HFFc6 (cell line): ENCODE results near the gene COX8A. TPM values are rescaled to one million over a fixed set of nuclear protein-coding genes. Genes with fewer than 3 reads are reported as not detected.

Experiments
- DNase-seq: peaks from one replicate; pipeline ENCODE4 v3.0.0-alpha.2; 2018
- H3K27ac Mint-ChIP-seq: 2 replicates; pipeline ENCODE4 v1.8.0; 2020; ENCODE audit warnings: mild to moderate bottlenecking, mixed read lengths
- H3K27me3 Mint-ChIP-seq: 2 replicates; pipeline ENCODE4 v1.8.0; 2021; ENCODE audit warnings: mild to moderate bottlenecking, moderate library complexity, mixed read lengths; ENCODE audit not compliant: insufficient read depth
- H3K36me3 Mint-ChIP-seq: 2 replicates; pipeline ENCODE4 v1.8.0; 2021; ENCODE audit warnings: low read depth, mixed read lengths
- H3K4me1 Mint-ChIP-seq: 2 replicates; pipeline ENCODE4 v1.8.0; 2020; ENCODE audit warnings: low read depth, mixed read lengths
- H3K4me3 Mint-ChIP-seq: 2 replicates; pipeline ENCODE4 v1.8.0; 2020; ENCODE audit warnings: mild to moderate bottlenecking, moderate library complexity, mixed read lengths
- H3K9me3 Mint-ChIP-seq: 2 replicates; pipeline ENCODE4 v1.8.0; 2020; ENCODE audit warnings: mild to moderate bottlenecking, mixed read lengths
- CTCF ChIP-seq: fragments of 200-600 bp; sonication (generic); IDR thresholded peaks from 2 replicates; pipeline ENCODE4 v1.5.0; 2021; ENCODE audit warnings: antibody characterized with exemption, mild to moderate bottlenecking
- total RNA-seq, 6 experiments: library from RNA; stranded (reverse); fragmentation: NEBNext Ultra II Directional; extraction: Animal tissue kit (Norgen Biotek cat#: 25700); gene quantifications; 2 replicates in 1 of 6; 3 replicates in 5 of 6; pipeline ENCODE4 v1.2.3, GENCODE V29; 2021

COX8A gene
- total RNA-seq, 6 experiments from 2014 or later = 422 to 571 (median 505) TPM

GRCh38 chr11:63942803-63943202 is 31.6 kb upstream of the COX8A start:
- peaks cover 9% of the 10 kb centered on the region; the same call in 1 of the 2 replicates for H3K36me3 Mint-ChIP-seq
- TF ChIP-seq CTCF = no peak

GRCh38 chr11:63944987-63945386 is 29.4 kb upstream of the COX8A start:
- peaks cover 9% of the 10 kb centered on the region; the same call in 1 of the 2 replicates for H3K36me3 Mint-ChIP-seq
- no peak for TF ChIP-seq CTCF
- DNase-seq = no peak
- peak overlapping the region; percentile 58; the same call in 1 of the 2 replicates for H3K27ac Mint-ChIP-seq
- no peaks in the 10 kb centered on the region for H3K9me3 Mint-ChIP-seq
- peaks cover 40% of the 10 kb centered on the region for H3K4me1 Mint-ChIP-seq
- no peak overlapping the region; the same call in 1 of the 2 replicates for H3K4me3 Mint-ChIP-seq
- H3K27me3 Mint-ChIP-seq = peaks cover 2% of the 10 kb centered on the region; the same call in 1 of the 2 replicates

More at GRCh38 chr11:63942803-63943202, 31.6 kb upstream of the COX8A start:
- H3K27ac Mint-ChIP-seq = no peak overlapping the region
- no peaks in the 10 kb centered on the region for H3K9me3 Mint-ChIP-seq
- peaks cover 52% of the 10 kb centered on the region for H3K4me1 Mint-ChIP-seq
- no peak for DNase-seq
- peaks cover 2% of the 10 kb centered on the region; the same call in 1 of the 2 replicates for H3K27me3 Mint-ChIP-seq
- no peak overlapping the region for H3K4me3 Mint-ChIP-seq

GRCh38 chr11:63945477-63946163 is 28.8 kb upstream of the COX8A start:
- Mint-ChIP-seq H3K27ac (peak overlapping the region; percentile 58), H3K36me3 (peaks cover 9% of the 10 kb centered on the region; the same call in 1 of the 2 replicates), H3K4me1 (peaks cover 34% of the 10 kb centered on the region), H3K9me3 (no peaks in the 10 kb centered on the region), H3K27me3 (peaks cover 2% of the 10 kb centered on the region; the same call in 1 of the 2 replicates), H3K4me3 (no peak overlapping the region; the same call in 1 of the 2 replicates)
- peak; percentile 87 for TF ChIP-seq CTCF
- DNase-seq = peak; percentile 62

- Mint-ChIP-seq H3K36me3 (peaks cover 4% of the 10 kb centered on the region; the same call in 1 of the 2 replicates), H3K4me3 (no peak overlapping the region), H3K27ac (no peak overlapping the region; the same call in 1 of the 2 replicates), H3K9me3 (no peaks in the 10 kb centered on the region), H3K4me1 (no peaks in the 10 kb centered on the region), H3K27me3 (no peaks in the 10 kb centered on the region; the same call in 1 of the 2 replicates)
- no peak for TF ChIP-seq CTCF
- no peak for DNase-seq
Observed at GRCh38 chr11:63951779-63952536, 22.5 kb upstream of the COX8A start.

GRCh38 chr11:63952570-63952969 is 21.9 kb upstream of the COX8A start:
- no peaks in the 10 kb centered on the region for H3K4me1 Mint-ChIP-seq
- H3K27me3 Mint-ChIP-seq = no peaks in the 10 kb centered on the region; the same call in 1 of the 2 replicates
- no peaks in the 10 kb centered on the region for H3K9me3 Mint-ChIP-seq
- no peak overlapping the region for H3K4me3 Mint-ChIP-seq
- H3K27ac Mint-ChIP-seq = no peak overlapping the region
- DNase-seq = no peak
- H3K36me3 Mint-ChIP-seq = peaks cover 4% of the 10 kb centered on the region; the same call in 1 of the 2 replicates
- no peak for TF ChIP-seq CTCF
